Measurements from ENCODE around the gene OR2B6.

GRCh38 chr6:27940766-27941165 lies 16.3 kb upstream of the OR2B6 start:
- TF ChIP-seq JUN (IDR thresholded peaks at IDR 0.05; ENCODE audit: low read depth, low read length) (no peak), CTCF (IDR thresholded peaks at IDR 0.05; ENCODE audit: control extremely low read depth in 1 of 3, insufficient read depth in 1 of 3, low read depth in 1 of 3, low read length in 3 of 3) (no peak), RFX5 (IDR thresholded peaks at IDR 0.05; ENCODE audit: borderline replicate concordance, low read depth, low read length) (no peak), EZH2 (IDR thresholded peaks at IDR 0.05; ENCODE audit: low read depth, low read length, severe bottlenecking) (no peak), POLR2AphosphoS5 (IDR thresholded peaks at IDR 0.05; ENCODE audit: low read depth, low read length) (no peak), CHD2 (IDR thresholded peaks at IDR 0.05; ENCODE audit: low read length) (no peak), ATF3 (IDR thresholded peaks at IDR 0.05; ENCODE audit: insufficient read depth, low read depth, low read length) (no peak), RAD21 (IDR thresholded peaks at IDR 0.05 in 1 of 2, conservative IDR thresholded peaks at IDR 0.05 in 1 of 2; ENCODE audit: low read depth in 2 of 2, low read length in 2 of 2) (no peak), RNF2 (IDR thresholded peaks at IDR 0.05; ENCODE audit: borderline replicate concordance, low read depth, low read length, missing control alignments, poor library complexity, severe bottlenecking) (no peak), KDM1A (IDR thresholded peaks at IDR 0.05; ENCODE audit: borderline replicate concordance, low read length) (no peak)
